Spleen (tissue), 7 donors: Measurements from ENCODE around the gene ANKRD52.

Experiments
- CTCF ChIP-seq, 11 experiments: fragments of 200-600 bp in 7 of 11; fragments of 450-650 bp in 4 of 11; sonication (generic) in 4 of 11; IDR thresholded peaks in 8 of 11; conservative IDR thresholded peaks in 3 of 11; 1 replicate in 7 of 11; 2 replicates in 4 of 11; pipeline versions ENCODE4 v1.4.0 to v1.8.0; 2016 to 2021; ENCODE audit warnings: antibody characterized with exemption in 11 of 11, inconsistent platforms in 4 of 11, mild to moderate bottlenecking in 1 of 11
- POLR2A ChIP-seq, 3 donors: fragments of 450-650 bp; IDR thresholded peaks; one replicate each; pipeline ENCODE4 v1.5.1; 2017; ENCODE audit warnings: antibody characterized with exemption in 3 of 3, mild to moderate bottlenecking in 1 of 3
- POLR2AphosphoS5 ChIP-seq, 3 donors: sonication (generic); formaldehyde crosslinking; IDR thresholded peaks; one replicate each; pipeline ENCODE4 v1.5.1; 2017; ENCODE audit warnings: antibody characterized with exemption in 3 of 3
- donor health status: DM: no; HTN: no; CAD: no; lungs with moderate emphysema.
- donor health status: DM: no; HTN: no; CAD: no.
- donor health status: DM: no; HTN: no; CAD: no.

DNA sequence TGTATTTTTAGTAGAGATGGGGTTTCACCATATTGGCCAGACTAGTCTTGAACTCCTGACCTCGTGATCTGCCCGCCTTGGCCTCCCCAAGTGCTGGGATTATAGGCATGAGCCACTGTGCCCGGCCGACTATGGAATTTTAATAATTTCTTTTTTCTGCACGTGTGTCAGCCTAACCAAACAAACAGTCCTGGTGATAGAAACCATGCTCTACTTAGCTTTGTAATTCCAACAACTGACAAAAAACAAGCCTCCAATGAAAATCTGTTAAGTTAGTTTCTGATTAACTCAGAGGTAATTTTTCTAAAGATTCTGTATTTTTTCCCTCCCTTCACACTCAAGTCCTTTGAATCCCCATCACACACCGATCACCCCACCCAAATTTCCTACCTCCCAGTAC lies 23.8 kb upstream of the ANKRD52 start:
- TF ChIP-seq POLR2AphosphoS5 (IDR thresholded peaks at IDR 0.05) (no peak), CTCF (IDR thresholded peaks at IDR 0.05 in 8 of 11, conservative IDR thresholded peaks at IDR 0.05 in 3 of 11) (no peak), POLR2A (IDR thresholded peaks at IDR 0.05) (no peak)
